GM23338 (cell line): Measurements from ENCODE around the gene ASB5. TPM values are rescaled to one million over a fixed set of nuclear protein-coding genes. Genes with fewer than 3 reads are reported as not detected.

ENCODE experiments used
- ATAC-seq: fragments of 200-7000 bp; cut with Tn5 transposase; 3 replicates; pipeline ENCODE4 v1.9.1; 2020
- DNase-seq: peaks from one replicate; pipeline ENCODE4 v3.0.0-alpha.2; 2015; ENCODE audit warnings: low spot score
- H2AFZ ChIP-seq: fragments of 200-600 bp; sonication (generic); 2 replicates; pipeline ENCODE4 v1.8.0; 2016; ENCODE audit warnings: antibody characterized with exemption, mild to moderate bottlenecking, moderate library complexity
- H3F3A ChIP-seq: fragments of 200-600 bp; sonication (generic); replicated peaks from 2 replicates; pipeline ENCODE4 v1.8.0; 2017; ENCODE audit warnings: antibody characterized with exemption, mixed run types, low read depth
- H3K27ac ChIP-seq: fragments of 200-600 bp; sonication (generic); 2 replicates; pipeline ENCODE4 v1.6.1; 2016; ENCODE audit warnings: low read depth
- H3K27me3 ChIP-seq: fragments of 200-600 bp; sonication (generic); 2 replicates; pipeline ENCODE4 v1.8.0; 2016; ENCODE audit warnings: mild to moderate bottlenecking, mixed run types, moderate library complexity; ENCODE audit not compliant: insufficient read depth
- H3K36me3 ChIP-seq: fragments of 200-600 bp; sonication (generic); 2 replicates; pipeline ENCODE4 v1.8.0; 2016; ENCODE audit warnings: mild to moderate bottlenecking; ENCODE audit not compliant: insufficient read depth
- H3K4me1 ChIP-seq: fragments of 200-600 bp; sonication (generic); 2 replicates; pipeline ENCODE4 v1.8.0; 2016; ENCODE audit warnings: mild to moderate bottlenecking, moderate library complexity; ENCODE audit not compliant: insufficient read depth
- H3K4me2 ChIP-seq: fragments of 200-600 bp; sonication (generic); 2 replicates; pipeline ENCODE4 v1.7.1; 2017; ENCODE audit warnings: mixed run types
- H3K4me3 ChIP-seq: fragments of 200-600 bp; sonication (generic); 2 replicates; pipeline ENCODE4 v1.6.1; 2016; ENCODE audit warnings: mixed run types
- H3K79me2 ChIP-seq: fragments of 200-600 bp; sonication (generic); replicated peaks from 2 replicates; pipeline ENCODE4 v1.8.0; 2017; ENCODE audit warnings: mild to moderate bottlenecking; ENCODE audit not compliant: insufficient read depth
- H3K9me2 ChIP-seq: fragments of 200-600 bp; sonication (generic); 2 replicates; pipeline ENCODE4 v1.8.0; 2017; ENCODE audit not compliant: insufficient read depth
- H4K20me1 ChIP-seq: fragments of 200-600 bp; sonication (generic); replicated peaks from 2 replicates; pipeline ENCODE4 v1.8.0; 2017; ENCODE audit warnings: mild to moderate bottlenecking; ENCODE audit not compliant: insufficient read depth
- H3K27ac Mint-ChIP-seq: 2 replicates; pipeline ENCODE4 v1.8.0; 2020; ENCODE audit warnings: inconsistent platforms, mild to moderate bottlenecking, moderate library complexity, mixed read lengths
- H3K27me3 Mint-ChIP-seq: 3 replicates; pipeline ENCODE4 v1.8.0; 2022; ENCODE audit warnings: low read depth, mild to moderate bottlenecking, moderate library complexity, mixed read lengths, inconsistent platforms; ENCODE audit not compliant: insufficient read depth, poor library complexity
- H3K36me3 Mint-ChIP-seq: 3 replicates; pipeline ENCODE4 v1.8.0; 2021; ENCODE audit warnings: low read depth, mild to moderate bottlenecking, inconsistent platforms, moderate library complexity, mixed read lengths
- H3K4me1 Mint-ChIP-seq: 3 replicates; pipeline ENCODE4 v1.8.0; 2020; ENCODE audit warnings: mild to moderate bottlenecking, inconsistent platforms, mixed read lengths
- H3K4me3 Mint-ChIP-seq: 3 replicates; pipeline ENCODE4 v1.8.0; 2021; ENCODE audit warnings: moderate library complexity, mild to moderate bottlenecking, inconsistent platforms, mixed read lengths
- H3K9me3 Mint-ChIP-seq: 3 replicates; pipeline ENCODE4 v1.8.0; 2020; ENCODE audit warnings: moderate library complexity, mild to moderate bottlenecking, inconsistent platforms, mixed read lengths
- NANOG ChIP-seq: IDR thresholded peaks from 2 replicates; pipeline ENCODE4 v1.6.1; 2016; ENCODE audit warnings: antibody characterized with exemption, borderline replicate concordance
- ZNF114 ChIP-seq: fragments of 250-450 bp; sonication (Bioruptor Pico); IDR thresholded peaks from 2 replicates; pipeline ENCODE4 v1.5.0; 2020; ENCODE audit warnings: mild to moderate bottlenecking, moderate library complexity
- ZNF331 ChIP-seq: fragments of 250-450 bp; sonication (Bioruptor Pico); IDR thresholded peaks from 2 replicates; pipeline ENCODE4 v1.5.0; 2020; ENCODE audit warnings: low read depth, mild to moderate bottlenecking, moderate library complexity
- polyA plus RNA-seq: library from polyadenylated mRNA; unstranded; fragments of >200 nt; fragmentation: Nextera tagmentation; extraction: Ambion mirVana; gene quantifications from 2 replicates; pipeline ENCODE4 v1.2.1, GENCODE V29; 2016
- total RNA-seq: library from RNA; depleted of rRNA; stranded (reverse); fragments of >200 nt; shearing (Covaris generic); gene quantifications from 2 replicates; pipeline ENCODE4 v1.2.3, GENCODE V29; 2014; rRNA removed
- TF ChIP-seq, protein P1 (sequence below): IDR thresholded peaks from 2 replicates; pipeline ENCODE4 v1.6.1; 2016; ENCODE audit warnings: antibody characterized with exemption

Gene ASB5
- total and polyA plus RNA-seq, 2 experiments from 2014 or later: not detected

GRCh38 chr4:176186067-176186466 is 83.0 kb downstream of the ASB5 start (continued):
- TF ChIP-seq NANOG (no peak), ZNF114 (CRISPR knock-in tag) (no peak)

DNA sequence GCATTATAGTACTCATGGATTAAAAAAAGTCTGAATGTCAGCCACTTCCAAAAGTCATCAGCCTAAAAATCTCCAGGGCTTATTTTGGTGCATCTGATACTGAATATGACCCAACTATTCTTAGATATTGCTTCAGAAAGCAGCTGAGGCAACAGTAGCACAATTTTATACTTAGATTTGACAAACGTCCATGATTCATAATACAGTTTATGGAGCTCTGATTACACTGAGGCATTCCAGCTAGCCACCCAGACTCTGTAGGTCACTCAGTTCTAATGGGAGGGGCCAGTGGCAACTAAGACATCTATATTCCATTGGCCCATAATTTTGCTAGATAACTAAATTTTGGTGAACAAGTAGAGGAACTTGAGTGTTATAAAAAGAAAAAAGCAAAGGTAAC is 84.0 kb downstream of the ASB5 start:
- H3K36me3 Mint-ChIP-seq: no peaks in the 10 kb centered on the region
- H3K9me3 Mint-ChIP-seq: no peaks in the 10 kb centered on the region
- no peaks in the 10 kb centered on the region for H3K36me3 ChIP-seq
- no peaks in the 10 kb centered on the region for H4K20me1 ChIP-seq
- no peaks in the 10 kb centered on the region for H3K79me2 ChIP-seq
- H3K27me3 ChIP-seq: no peaks in the 10 kb centered on the region
- no peak overlapping the region for H3K4me3 ChIP-seq
- DNase-seq (no peak), ATAC-seq (no peak)
- H3K4me1 ChIP-seq: peaks cover 12% of the 10 kb centered on the region; the same call in 1 of the 2 replicates
- no peaks in the 10 kb centered on the region for H3F3A ChIP-seq
- TF ChIP-seq, protein P1, sequence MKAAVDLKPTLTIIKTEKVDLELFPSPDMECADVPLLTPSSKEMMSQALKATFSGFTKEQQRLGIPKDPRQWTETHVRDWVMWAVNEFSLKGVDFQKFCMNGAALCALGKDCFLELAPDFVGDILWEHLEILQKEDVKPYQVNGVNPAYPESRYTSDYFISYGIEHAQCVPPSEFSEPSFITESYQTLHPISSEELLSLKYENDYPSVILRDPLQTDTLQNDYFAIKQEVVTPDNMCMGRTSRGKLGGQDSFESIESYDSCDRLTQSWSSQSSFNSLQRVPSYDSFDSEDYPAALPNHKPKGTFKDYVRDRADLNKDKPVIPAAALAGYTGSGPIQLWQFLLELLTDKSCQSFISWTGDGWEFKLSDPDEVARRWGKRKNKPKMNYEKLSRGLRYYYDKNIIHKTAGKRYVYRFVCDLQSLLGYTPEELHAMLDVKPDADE: no peak
- TF ChIP-seq ZNF331 (CRISPR knock-in tag): no peak
- no peak overlapping the region for H2AFZ ChIP-seq
- H3K9me2 ChIP-seq: no peaks in the 10 kb centered on the region
- H3K27ac Mint-ChIP-seq: no peak overlapping the region; the same call in 1 of the 2 replicates
- H3K27ac ChIP-seq: no peak overlapping the region
- no peak overlapping the region for H3K4me2 ChIP-seq
- H3K27me3 Mint-ChIP-seq: no peaks in the 10 kb centered on the region
- peaks cover 27% of the 10 kb centered on the region for H3K4me1 Mint-ChIP-seq
- no peak overlapping the region for H3K4me3 Mint-ChIP-seq

Other genes with a start within 250 kb of the ASB5 start
- gene WDR17, start 203.4 kb downstream of the ASB5 start, total RNA-seq: 4.3 and 4.7 TPM in 2 replicates
- 1.7 and 1.9 TPM in 2 replicates for gene WDR17, start 203.4 kb downstream of the ASB5 start, polyA plus RNA-seq
- gene SPATA4, start 73.6 kb downstream of the ASB5 start, total RNA-seq: not detected in 2 replicates
- not detected in 2 replicates for gene SPATA4, start 73.6 kb downstream of the ASB5 start, polyA plus RNA-seq
- gene SPCS3, start 50.7 kb upstream of the ASB5 start, total RNA-seq: 79.9 and 90.3 TPM in 2 replicates
- 62.5 and 67.7 TPM in 2 replicates for gene SPCS3, start 50.7 kb upstream of the ASB5 start, polyA plus RNA-seq